Endometrium (tissue), 2 donors: ENCODE data around the gene SEC14L2.
"Not testable (repeated sequence)": the region's sequence is repeated elsewhere in the genome, so short reads cannot be mapped to it uniquely, and the experiment has no call there.

Source experiments
- FAIRE-seq: peaks from 2 replicates; lab custom pipeline; 2012; peaks lifted over from hg19 to GRCh38; lab: Jason Lieb, UNC
- donor health status: control.
- donor health status: control.

Gene SEC14L2

DNA sequence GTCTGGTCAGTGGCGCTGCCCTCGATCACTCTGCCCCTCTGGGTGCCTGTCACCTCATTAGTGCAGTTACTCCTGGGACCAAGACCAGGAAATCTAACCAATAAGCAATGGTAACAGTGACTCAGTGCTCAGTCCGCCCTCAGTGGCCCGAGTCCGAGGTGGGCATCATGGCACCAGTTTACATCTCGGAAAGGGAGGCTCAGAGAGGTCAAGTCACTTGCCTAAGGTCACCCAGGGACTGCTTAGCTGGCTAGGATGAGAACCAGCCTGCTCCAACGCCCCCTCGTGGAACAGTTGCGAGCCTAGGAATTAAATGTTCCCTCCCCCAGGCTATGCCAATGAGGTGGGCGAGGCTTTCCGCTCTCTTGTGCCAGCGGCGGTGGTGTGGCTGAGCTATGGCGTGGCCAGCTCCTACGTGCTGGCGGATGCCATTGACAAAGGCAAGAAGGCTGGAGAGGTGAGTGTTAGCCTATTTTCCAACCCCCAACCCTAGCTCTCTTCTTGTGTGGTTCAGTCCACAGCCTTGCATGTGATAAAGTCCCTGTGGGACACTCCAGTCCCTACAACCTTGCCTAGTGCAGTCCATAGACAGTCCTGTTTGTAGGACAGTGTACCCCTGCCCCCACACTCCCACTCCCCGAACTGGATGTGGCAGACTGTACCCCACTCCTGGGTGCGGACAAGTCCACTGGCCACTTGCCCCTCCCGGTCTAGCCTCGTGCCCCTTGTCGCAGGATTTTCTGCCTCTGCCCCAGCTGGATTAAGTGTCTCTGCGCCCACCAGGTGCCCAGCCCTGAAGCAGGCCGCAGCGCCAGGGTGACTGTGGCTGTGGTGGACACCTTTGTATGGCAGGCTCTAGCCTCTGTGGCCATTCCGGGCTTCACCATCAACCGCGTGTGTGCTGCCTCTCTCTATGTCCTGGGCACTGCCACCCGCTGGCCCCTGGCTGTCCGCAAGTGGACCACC is 29.9 kb downstream of the SEC14L2 start:
- no peak for FAIRE-seq

DNA sequence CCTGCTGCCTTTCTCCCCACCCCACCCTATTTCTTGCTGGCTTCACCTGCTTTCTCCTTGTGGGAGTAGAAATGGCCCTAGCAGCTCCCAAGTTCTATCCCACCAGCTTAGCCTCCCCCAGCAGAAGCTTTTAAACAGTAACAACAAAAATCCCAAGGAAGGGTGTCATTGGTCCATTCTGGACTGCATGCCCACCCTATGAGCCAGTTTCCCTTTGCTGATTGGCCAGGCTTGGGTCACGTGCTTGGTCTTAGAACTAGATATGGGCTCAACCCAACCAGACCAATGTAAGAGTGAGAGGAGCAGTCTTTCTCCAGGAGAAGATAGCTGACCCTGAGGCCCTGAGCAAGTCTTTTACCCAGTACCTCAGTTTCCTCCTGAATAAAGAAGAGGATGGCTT is 31.1 kb downstream of the SEC14L2 start:
- FAIRE-seq: no peak

GRCh38 chr22:30429887-30430286 is 33.1 kb downstream of the SEC14L2 start:
- FAIRE-seq: no peak

DNA sequence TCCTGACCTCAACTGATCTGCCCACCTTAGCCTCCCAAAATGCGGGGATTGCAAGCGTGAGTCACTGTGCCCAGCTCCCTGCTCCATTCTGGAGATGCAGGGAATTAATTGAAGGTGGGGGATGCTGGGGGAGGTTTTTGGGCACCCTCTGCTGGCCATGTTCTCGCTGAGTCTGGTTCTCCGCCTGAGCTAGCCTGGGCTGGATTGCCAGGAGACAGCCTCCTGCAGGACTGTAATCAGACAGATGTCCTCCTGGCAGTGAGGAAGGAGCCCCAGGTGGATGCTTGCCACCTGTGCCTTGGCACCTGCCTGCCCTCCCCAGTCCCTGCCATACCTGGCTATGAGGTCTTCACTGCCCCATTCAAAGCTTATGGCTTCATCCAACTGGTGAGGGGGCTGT is 34.1 kb downstream of the SEC14L2 start:
- no peak for FAIRE-seq

GRCh38 chr22:30432096-30432495 is 35.3 kb downstream of the SEC14L2 start:
- no peak for FAIRE-seq

DNA sequence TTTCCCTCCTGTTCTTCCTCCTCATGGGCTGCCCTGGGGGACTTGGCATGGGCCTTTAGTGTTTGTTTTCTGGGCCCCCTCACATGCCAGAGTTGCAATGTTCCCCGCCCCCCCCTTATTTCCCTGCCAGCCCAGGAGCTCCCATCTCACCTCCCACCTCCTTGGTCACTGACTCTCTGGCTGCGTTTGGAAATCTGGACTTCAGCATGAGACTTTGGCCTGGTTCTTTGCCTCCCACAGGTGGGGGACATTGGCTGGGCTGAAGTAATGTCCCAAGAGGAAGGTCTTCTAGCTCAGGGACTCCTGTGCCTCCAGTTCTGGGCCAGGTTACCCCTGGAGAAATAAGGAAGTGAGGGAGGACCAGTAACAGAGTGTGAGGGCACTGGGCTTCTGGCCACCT is 35.7 kb downstream of the SEC14L2 start:
- FAIRE-seq: no peak

DNA sequence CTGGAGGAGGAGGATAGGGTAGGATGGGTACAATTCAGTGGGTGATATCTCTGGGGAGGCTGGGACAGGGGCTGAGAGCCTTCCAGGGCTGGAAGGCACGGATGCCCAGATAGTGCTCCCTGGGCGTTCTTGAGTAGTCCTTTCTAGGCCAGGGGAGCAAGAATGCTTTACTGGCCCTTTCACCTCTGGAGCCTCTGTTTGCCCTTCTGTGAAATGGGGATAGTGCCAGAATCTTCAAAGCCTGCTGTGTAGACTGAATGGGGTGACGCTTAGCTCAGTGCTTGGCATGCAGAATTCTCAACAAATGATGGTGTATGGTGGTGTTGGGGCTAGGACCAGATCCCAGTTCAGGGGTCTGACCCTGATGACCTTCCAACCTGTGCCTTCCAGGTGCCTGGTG is 36.4 kb downstream of the SEC14L2 start:
- FAIRE-seq: no peak

GRCh38 chr22:30433773-30434172 is 37.0 kb downstream of the SEC14L2 start:
- FAIRE-seq: no peak

- no peak for FAIRE-seq
Measured at GRCh38 chr22:30434843-30435242, 38.0 kb downstream of the SEC14L2 start.

DNA sequence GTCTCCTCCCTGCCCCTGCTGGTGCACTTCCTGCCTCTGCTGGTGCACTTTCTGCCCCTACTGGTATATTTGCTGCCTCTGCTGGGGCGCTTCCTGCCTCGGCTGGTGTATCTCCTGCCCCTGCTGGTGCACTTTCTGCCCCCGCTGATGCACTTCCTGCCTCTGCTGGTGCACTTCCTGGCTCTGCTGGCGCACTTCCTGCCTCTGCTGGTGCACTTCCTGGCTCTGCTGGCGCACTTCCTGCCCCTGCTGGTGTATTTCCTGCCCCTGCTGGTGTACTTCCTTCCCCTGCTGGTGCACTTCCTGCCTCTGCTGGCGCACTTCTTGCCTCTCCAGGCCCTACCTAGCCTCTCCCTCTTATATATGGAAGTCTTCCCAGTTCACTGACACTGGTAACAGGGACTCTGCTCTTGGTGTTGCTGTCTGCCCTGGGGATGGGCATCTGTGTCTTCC is 38.9 kb downstream of the SEC14L2 start:
- no peak for FAIRE-seq

- no peak for FAIRE-seq
Measured at GRCh38 chr22:30436196-30436595, 39.4 kb downstream of the SEC14L2 start.

GRCh38 chr22:30438559-30438958 is 41.7 kb downstream of the SEC14L2 start:
- no peak for FAIRE-seq

DNA sequence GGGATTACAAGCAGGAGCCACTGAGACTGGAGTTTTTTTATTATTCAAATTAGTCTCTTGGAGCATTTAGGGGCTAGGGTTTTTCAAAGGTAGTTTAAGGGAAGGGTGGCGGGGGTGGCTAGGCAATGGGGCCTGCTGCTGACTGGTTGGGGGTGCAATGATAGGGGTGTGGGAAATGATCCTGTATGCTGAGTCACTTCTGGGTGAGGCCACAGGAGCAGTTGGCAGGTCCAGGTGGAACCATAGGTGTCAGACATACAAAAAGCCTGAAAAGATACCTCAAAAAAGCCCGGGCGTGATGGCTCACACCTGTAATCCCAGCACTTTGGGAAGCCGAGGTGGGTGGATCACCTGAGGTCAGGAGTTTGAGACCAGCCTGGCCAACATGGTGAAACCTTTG is 42.4 kb downstream of the SEC14L2 start:
- FAIRE-seq: no peak

DNA sequence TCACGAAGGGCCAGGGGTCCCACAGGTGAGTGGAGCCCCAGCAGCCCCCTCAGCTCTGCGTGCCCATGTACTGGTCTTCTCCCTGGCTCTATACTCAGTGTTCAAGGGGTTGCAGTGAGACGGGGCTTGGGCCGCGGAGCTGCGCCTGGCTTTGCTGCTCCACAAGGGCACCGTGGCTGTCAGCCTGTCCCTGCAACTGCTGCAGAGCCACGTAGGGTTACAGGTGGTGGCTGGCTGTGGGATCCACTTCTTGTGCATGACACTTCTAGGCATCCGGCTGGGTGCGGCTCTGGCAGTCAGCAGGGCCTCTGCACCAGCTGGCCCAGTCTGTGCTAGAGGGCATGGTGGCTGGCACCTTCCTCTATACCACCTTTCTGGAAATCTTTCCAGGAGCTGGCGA is 43.0 kb downstream of the SEC14L2 start:
- no peak for FAIRE-seq

DNA sequence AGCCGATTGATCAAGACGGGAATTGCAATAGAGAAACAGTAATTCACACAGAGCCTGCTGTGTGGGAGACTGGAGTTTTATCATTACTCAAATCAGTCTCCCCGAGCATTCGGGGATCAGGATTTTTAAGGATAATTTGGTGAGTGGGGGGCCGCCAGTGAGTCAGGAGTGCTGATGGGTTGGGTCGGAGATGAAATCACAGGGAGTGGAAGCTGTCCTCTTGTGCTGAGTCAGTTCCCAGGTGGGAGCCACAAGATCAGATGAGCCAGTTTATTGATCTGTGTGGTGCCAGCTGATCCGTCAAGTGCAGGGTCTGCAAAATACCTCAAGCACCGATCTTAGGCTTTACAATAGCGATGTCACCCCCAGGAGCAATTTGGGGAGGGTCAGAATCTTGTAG is 44.3 kb downstream of the SEC14L2 start:
- FAIRE-seq: no peak

GRCh38 chr22:30444632-30445437 is 48.0 kb downstream of the SEC14L2 start:
- FAIRE-seq: no peak

DNA sequence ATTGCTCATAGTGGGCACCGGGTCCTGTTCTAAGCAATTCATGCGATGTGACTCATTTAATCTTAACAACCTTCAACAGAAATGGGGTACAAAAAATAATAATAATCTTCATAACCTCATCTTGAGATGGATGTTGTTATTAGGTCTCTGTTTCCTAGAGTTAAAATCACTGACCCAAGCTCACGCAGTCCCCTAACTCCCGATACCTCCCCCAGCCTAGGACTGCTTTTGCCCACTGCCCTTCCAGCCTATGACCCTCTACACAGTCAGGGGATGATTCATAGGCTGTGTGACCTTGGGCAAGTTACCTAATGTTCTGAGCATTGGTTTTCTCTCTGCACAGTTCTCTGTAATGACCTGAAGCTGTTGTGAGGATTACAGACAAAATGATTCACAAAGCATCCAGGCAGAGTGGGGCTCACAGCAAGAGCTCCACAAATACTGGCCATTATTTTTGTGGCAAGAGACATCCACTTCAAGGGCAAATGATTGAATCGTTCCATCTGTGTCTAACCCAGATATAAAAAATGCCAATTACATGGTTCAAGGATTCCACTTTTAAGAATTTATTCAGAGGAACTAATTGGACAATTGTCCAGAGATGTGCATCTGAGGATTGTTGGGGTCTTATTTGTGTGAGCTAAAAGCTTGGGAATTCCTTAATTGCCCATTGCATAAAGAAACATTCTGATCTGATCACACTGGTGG is 48.8 kb downstream of the SEC14L2 start:
- FAIRE-seq: no peak

GRCh38 chr22:30447656-30448055 is 50.8 kb downstream of the SEC14L2 start:
- no peak for FAIRE-seq

- not testable (repeated sequence) for FAIRE-seq
Measured at GRCh38 chr22:30451488-30451887, 54.7 kb downstream of the SEC14L2 start.

DNA sequence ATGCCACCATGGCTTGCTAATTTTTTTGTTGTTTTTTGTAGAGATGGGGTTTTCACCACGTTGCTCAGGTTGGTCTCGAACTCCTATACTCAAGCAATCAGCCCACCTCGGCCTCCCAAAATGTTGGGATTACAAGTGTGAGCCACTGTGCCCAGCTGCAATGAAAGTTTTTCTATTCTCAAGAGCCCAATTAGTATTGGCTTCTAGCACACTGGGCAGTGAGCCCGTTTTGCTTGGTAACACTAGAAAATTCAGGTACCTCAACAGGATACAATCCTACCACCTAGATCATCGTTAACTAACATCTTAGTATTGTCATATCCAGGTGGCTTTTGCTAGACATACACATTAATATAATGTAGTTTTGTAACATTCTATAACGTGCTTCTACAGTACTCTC is 56.0 kb downstream of the SEC14L2 start:
- no peak for FAIRE-seq

DNA sequence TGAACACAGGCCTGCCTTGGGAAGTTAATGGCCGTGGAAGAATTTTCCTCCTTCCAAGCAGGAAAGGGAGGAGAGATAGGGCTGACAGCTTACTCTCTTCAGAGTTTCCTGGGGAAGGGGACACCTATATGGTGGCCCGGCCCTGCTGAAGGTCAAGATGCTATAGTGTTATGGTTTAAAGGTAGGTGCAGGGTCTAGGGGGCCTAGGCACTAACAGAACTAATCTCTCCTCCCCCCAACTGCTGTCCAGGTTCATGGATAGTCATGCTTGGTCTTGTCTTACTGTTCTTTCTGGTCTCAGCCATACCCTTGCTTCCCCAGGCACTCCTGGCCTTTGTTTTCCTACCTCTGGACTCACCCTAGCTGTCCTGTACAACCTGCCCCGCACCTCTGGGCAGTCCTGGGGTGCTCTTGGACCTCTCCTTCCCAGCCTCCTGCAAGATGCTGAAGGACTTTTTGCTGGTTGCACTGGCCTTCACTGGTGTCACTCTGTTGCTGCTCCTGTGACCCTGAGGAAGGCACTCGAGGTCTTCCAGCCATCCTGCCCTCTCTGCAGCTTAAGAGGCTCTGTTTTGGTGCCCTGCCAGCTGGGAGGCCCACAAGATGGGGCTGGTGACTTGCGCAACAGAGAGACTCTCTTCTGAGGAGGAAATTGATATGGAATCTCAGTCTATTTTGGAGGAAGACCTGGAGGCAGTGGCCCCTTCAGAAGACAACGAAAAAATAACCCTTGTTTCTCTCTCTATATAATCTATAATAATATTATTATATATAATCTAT is 57.1 kb downstream of the SEC14L2 start:
- no peak for FAIRE-seq
